Panc1 (cell line): ENCODE data around the gene ZNF823. TPM values are rescaled to one million over a fixed set of nuclear protein-coding genes. Genes with fewer than 3 reads are reported as not detected.

Source experiments
- ATAC-seq: fragments of 200-7000 bp; cut with Tn5 transposase; 2 replicates; pipeline ENCODE4 v1.9.1; 2020; ENCODE audit warnings: mild to moderate bottlenecking, moderate library complexity
- BruUV-seq: library from RNA; stranded (reverse); fragments of 400-500 nt; replicated peaks from 2 replicates; lab custom pipeline; 2021; lab: Mats Ljungman, UMichigan
- CTCF ChIA-PET: fragments of 300-600 bp; sonication (Branson Sonifier 250); formaldehyde crosslinking; loops from one replicate; lab custom pipeline; 2022; ENCODE audit warnings: antibody characterized with exemption; lab: Charles Lee
- POLR2A ChIA-PET: fragments of 300-600 bp; sonication (Branson Sonifier 250); formaldehyde crosslinking; loops from one replicate; lab custom pipeline; 2022; ENCODE audit warnings: antibody characterized with exemption; lab: Charles Lee
- DNase-seq: peaks from one replicate; pipeline ENCODE4 v3.0.0-alpha.2; 2010; ENCODE audit warnings: low read depth, low spot score
- H3K27ac ChIP-seq: 2 replicates; pipeline ENCODE4 v1.5.1; 2011; ENCODE audit warnings: mild to moderate bottlenecking, low read length, inconsistent platforms
- H3K27me3 ChIP-seq: fragments of 200-500 bp; sonication (Bioruptor generic); 2 replicates; pipeline ENCODE4 v1.6.0; 2014; ENCODE audit warnings: low read length, inconsistent platforms; ENCODE audit not compliant: control insufficient read depth, insufficient read depth
- H3K36me3 ChIP-seq: fragments of 200-500 bp; sonication (Bioruptor generic); 2 replicates; pipeline ENCODE4 v1.5.1; 2014; ENCODE audit warnings: inconsistent platforms, mild to moderate bottlenecking, low read length, moderate library complexity; ENCODE audit not compliant: control insufficient read depth, insufficient read depth
- H3K4me1 ChIP-seq: 2 replicates; pipeline ENCODE4 v1.5.1; 2011; ENCODE audit warnings: inconsistent platforms, mild to moderate bottlenecking, low read length, moderate library complexity; ENCODE audit not compliant: control insufficient read depth, insufficient read depth
- H3K4me3 ChIP-seq, 2 experiments: 2 replicates each; pipeline ENCODE4 v1.5.1; 2011 to 2012; ENCODE audit warnings: low read depth in 2 of 2, low read length in 2 of 2, mild to moderate bottlenecking in 2 of 2, inconsistent platforms in 1 of 2, moderate library complexity in 1 of 2
- H3K9me3 ChIP-seq: fragments of 200-500 bp; sonication (Bioruptor generic); 2 replicates; pipeline ENCODE4 v1.5.1; 2014; ENCODE audit warnings: low read depth, mild to moderate bottlenecking, inconsistent platforms, low read length, moderate library complexity; ENCODE audit not compliant: control insufficient read depth, insufficient read depth
- CTCF ChIP-seq: fragments of 450-650 bp; IDR thresholded peaks from 2 replicates; pipeline ENCODE4 v1.5.1; 2017; ENCODE audit warnings: mild to moderate bottlenecking
- POLR2AphosphoS5 ChIP-seq: IDR thresholded peaks from 2 replicates; pipeline ENCODE4 v1.6.1; 2012; ENCODE audit warnings: mild to moderate bottlenecking, low read depth, low read length, moderate library complexity
- REST ChIP-seq, 2 experiments: IDR thresholded peaks; 2 replicates each; pipeline ENCODE4 v1.6.1; 2011 to 2012; ENCODE audit warnings: low read depth in 2 of 2, control low read depth in 1 of 2, low read length in 1 of 2, mild to moderate bottlenecking in 1 of 2, moderate library complexity in 1 of 2; ENCODE audit not compliant: insufficient read depth in 1 of 2
- SIN3A ChIP-seq: IDR thresholded peaks from 2 replicates; pipeline ENCODE4 v1.6.1; 2012; ENCODE audit warnings: low read depth, mild to moderate bottlenecking, low read length, moderate library complexity, borderline replicate concordance; ENCODE audit not compliant: insufficient read depth
- TCF7L2 ChIP-seq: IDR thresholded peaks from 2 replicates; pipeline ENCODE4 v1.6.1; 2011; ENCODE audit warnings: mild to moderate bottlenecking, low read depth, low read length, inconsistent platforms
- in situ Hi-C: cut with HindIII; loops from 2 replicates; pipeline ENCODE4 v1.10.0; 2016; ENCODE audit warnings: low sequenced_read_pairs, low pct_unique_long_range_greater_than_20kb
- intact Hi-C: fragments of 100-400 bp; cut with micrococcal nuclease; formaldehyde crosslinking; loops from one replicate; pipeline ENCODE4 v1.10.0; 2022; ENCODE audit not compliant: unreplicated experiment
- total RNA-seq: library from RNA; stranded (reverse); gene quantifications from one replicate; pipeline ENCODE4 v1.2.1, GENCODE V29; 2021; ENCODE audit not compliant: unreplicated experiment

Gene ZNF823
- total RNA-seq, 1 experiment from 2014 or later, result 5.0 TPM

GRCh38 chr19:11674067-11674492 lies 64.7 kb downstream of the ZNF823 start:
- no peak overlapping the region for H3K4me3 ChIP-seq
- H3K9me3 ChIP-seq, result 0 out of 2 replicates have a peak, but pooled peaks cover 2% of the 10 kb centered on the region
- ATAC-seq (no peak), DNase-seq (no peak)
- TF ChIP-seq REST (IDR thresholded peaks at IDR 0.05; ENCODE audit: insufficient read depth in 1 of 2, low read depth in 2 of 2, low read length in 1 of 2), result no peak
- TF ChIP-seq CTCF, result no peak
- TF ChIP-seq POLR2AphosphoS5, result no peak
- no peak for TF ChIP-seq SIN3A
- TF ChIP-seq TCF7L2, result no peak
- in situ Hi-C loops, result no loop called here
- H3K36me3 ChIP-seq, result no peaks in the 10 kb centered on the region
- intact Hi-C loops, result no loop called here
- ChIA-PET CTCF (no interaction called here), POLR2A (no interaction called here)
- H3K27me3 ChIP-seq, result no peaks in the 10 kb centered on the region
- no peaks in the 10 kb centered on the region for H3K4me1 ChIP-seq
- no peak overlapping the region for H3K27ac ChIP-seq
- BruUV-seq, result no TSS peak

GRCh38 chr19:11673608-11674041 lies 65.1 kb downstream of the ZNF823 start:
- ATAC-seq, result no peak
- TF ChIP-seq CTCF (no peak), REST (IDR thresholded peaks at IDR 0.05; ENCODE audit: insufficient read depth in 1 of 2, low read depth in 2 of 2, low read length in 1 of 2) (no peak), TCF7L2 (no peak), SIN3A (no peak), POLR2AphosphoS5 (no peak)

More at GRCh38 chr19:11673608-11674041, 65.1 kb downstream of the ZNF823 start:
- intact Hi-C loops (no loop called here), in situ Hi-C loops (no loop called here)
- Histone ChIP-seq H3K27me3 (no peaks in the 10 kb centered on the region), H3K36me3 (no peaks in the 10 kb centered on the region), H3K9me3 (0 out of 2 replicates have a peak, but pooled peaks cover 2% of the 10 kb centered on the region), H3K27ac (no peak overlapping the region), H3K4me1 (no peaks in the 10 kb centered on the region), H3K4me3 (no peak overlapping the region)
- CTCF ChIA-PET, result no interaction called here
- no peak for DNase-seq
- POLR2A ChIA-PET, result no interaction called here
- BruUV-seq, result no TSS peak
